Measurements from ENCODE around the gene EBP. TPM values are rescaled to one million over a fixed set of nuclear protein-coding genes. Genes with fewer than 3 reads are reported as not detected.

The EBP gene
- total RNA-seq, 1 donor from 2014 or later: 55.2 TPM

DNA sequence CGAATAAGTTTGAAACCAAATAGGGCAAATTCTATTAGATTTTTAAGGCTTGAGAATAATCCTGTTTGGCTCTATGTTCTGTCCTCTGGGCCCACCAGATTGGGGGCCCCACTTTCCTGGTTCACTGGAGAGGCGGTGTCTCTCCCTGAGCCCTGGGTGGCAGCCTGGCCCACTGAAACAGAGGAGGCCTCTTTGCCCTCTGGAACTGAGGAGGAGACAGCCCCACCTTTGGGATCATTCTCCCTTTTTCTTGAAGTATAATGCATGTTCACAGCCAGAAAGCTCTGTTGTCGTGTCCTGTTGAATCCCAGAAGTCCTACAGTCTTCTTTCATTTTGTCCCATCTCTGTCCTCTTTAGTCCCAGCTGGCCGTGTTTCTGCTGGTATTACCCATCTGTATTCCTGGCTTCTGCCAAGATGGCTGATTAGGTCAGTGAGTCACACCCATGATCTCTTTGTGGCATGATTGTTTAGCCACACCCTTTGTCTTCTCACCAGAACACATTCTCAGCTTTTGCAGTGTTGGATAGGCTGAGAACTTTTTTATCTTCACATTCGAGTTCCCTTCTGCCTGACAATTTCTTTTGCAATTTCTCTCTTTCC lies 9.9 kb downstream of the EBP start:
- no peaks in the 10 kb centered on the region for H3K4me1 ChIP-seq
- peaks cover 0 to 6% of the 10 kb centered on the region in 2 donors for H3K36me3 ChIP-seq
- intact Hi-C loops (cut with DNase I): no loop called here
- H3K27ac ChIP-seq: peak overlapping the region; percentile 75
- H3K27me3 ChIP-seq: no peaks in the 10 kb centered on the region
- H3K4me3 ChIP-seq: no peak overlapping the region
- TF ChIP-seq POLR2AphosphoS5 (IDR thresholded peaks at IDR 0.05; ENCODE audit: insufficient read depth in 1 of 2, low read depth in 1 of 2): peak in 1 of 2 donors; percentile 22
- no peak for TF ChIP-seq POLR2A (IDR thresholded peaks at IDR 0.05)
- TF ChIP-seq CTCF (IDR thresholded peaks at IDR 0.05): no peak
- no peaks in the 10 kb centered on the region for H3K9me3 ChIP-seq
- DNase-seq (ENCODE audit: extremely low spot score in 2 of 2): no peak

DNA sequence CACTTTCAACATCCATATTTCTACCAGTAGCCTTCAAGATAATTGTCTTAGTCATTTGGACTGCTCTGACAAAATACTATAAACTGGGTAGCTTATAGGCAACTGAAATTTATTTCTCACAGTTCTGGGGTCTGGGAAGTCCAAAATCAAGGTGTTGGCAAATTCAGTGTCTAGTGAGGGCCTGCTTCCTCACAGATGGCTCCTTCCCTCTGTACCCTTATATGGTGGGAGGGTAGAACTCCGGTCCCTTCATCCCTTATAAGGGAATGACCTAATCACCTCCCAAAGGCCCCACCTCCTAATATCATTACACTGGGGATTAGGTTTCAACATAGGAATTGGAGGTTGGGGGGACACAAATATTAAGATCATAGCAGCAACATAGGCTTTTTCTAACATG lies 10.6 kb downstream of the EBP start:
- H3K4me1 ChIP-seq: no peaks in the 10 kb centered on the region
- no peak overlapping the region for H3K4me3 ChIP-seq
- peak overlapping the region; percentile 75 for H3K27ac ChIP-seq
- no peaks in the 10 kb centered on the region for H3K9me3 ChIP-seq
- intact Hi-C loops (cut with DNase I): no loop called here
- H3K36me3 ChIP-seq: peaks cover 0 to 4% of the 10 kb centered on the region in 2 donors
- TF ChIP-seq POLR2AphosphoS5 (IDR thresholded peaks at IDR 0.05; ENCODE audit: insufficient read depth in 1 of 2, low read depth in 1 of 2) (no peak), POLR2A (IDR thresholded peaks at IDR 0.05) (no peak), CTCF (IDR thresholded peaks at IDR 0.05) (no peak)
- H3K27me3 ChIP-seq: no peaks in the 10 kb centered on the region
- DNase-seq (ENCODE audit: extremely low spot score in 2 of 2): no peak

DNA sequence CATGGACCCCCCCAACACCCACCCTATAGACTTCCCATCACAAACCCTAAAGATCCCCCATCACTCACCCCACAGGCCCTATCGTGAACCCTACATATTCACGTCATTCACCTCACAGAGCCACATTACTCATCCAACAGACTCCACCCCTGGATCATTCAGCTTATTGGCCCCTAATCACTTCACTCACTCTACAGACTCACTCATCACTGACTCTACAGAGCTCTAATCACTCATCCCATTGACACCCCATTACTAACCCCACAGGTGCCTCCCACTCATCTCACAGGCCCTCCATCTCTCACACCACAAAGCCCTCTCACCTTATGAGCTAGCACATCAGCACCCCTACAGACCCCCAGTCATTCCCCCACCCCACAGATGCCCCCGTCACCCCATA lies 11.6 kb downstream of the EBP start:
- H3K36me3 ChIP-seq: no peaks in the 10 kb centered on the region
- no peaks in the 10 kb centered on the region for H3K27me3 ChIP-seq
- no peaks in the 10 kb centered on the region for H3K4me1 ChIP-seq
- H3K4me3 ChIP-seq: no peak overlapping the region
- H3K9me3 ChIP-seq: no peaks in the 10 kb centered on the region
- H3K27ac ChIP-seq: no peak overlapping the region
- no peak for DNase-seq (ENCODE audit: extremely low spot score in 2 of 2)
- TF ChIP-seq POLR2AphosphoS5 (IDR thresholded peaks at IDR 0.05; ENCODE audit: insufficient read depth in 1 of 2, low read depth in 1 of 2) (no peak), POLR2A (IDR thresholded peaks at IDR 0.05) (no peak), CTCF (IDR thresholded peaks at IDR 0.05) (no peak)
- intact Hi-C loops (cut with DNase I): no loop called here

GRCh38 chrX:48538641-48539344 lies 17.2 kb downstream of the EBP start:
- peaks cover 11% of the 10 kb centered on the region for H3K4me1 ChIP-seq
- H3K4me3 ChIP-seq: peak overlapping the region in 1 of 2 donors; percentile 63
- no peak for TF ChIP-seq POLR2AphosphoS5 (IDR thresholded peaks at IDR 0.05; ENCODE audit: insufficient read depth in 1 of 2, low read depth in 1 of 2)
- TF ChIP-seq POLR2A (IDR thresholded peaks at IDR 0.05): no peak
- no peak for TF ChIP-seq CTCF (IDR thresholded peaks at IDR 0.05)
- H3K36me3 ChIP-seq: no peaks in the 10 kb centered on the region
- no peaks in the 10 kb centered on the region for H3K27me3 ChIP-seq
- intact Hi-C loops (cut with DNase I): no loop called here
- DNase-seq (ENCODE audit: extremely low spot score in 2 of 2): no peak
- no peaks in the 10 kb centered on the region for H3K9me3 ChIP-seq
- peak overlapping the region; percentile 93 for H3K27ac ChIP-seq
